ENCODE data around the gene IKZF1. TPM values are rescaled to one million over a fixed set of nuclear protein-coding genes. Genes with fewer than 3 reads are reported as not detected.

Gene IKZF1
- total RNA-seq, 6 experiments from 2014 or later = not detected

DNA sequence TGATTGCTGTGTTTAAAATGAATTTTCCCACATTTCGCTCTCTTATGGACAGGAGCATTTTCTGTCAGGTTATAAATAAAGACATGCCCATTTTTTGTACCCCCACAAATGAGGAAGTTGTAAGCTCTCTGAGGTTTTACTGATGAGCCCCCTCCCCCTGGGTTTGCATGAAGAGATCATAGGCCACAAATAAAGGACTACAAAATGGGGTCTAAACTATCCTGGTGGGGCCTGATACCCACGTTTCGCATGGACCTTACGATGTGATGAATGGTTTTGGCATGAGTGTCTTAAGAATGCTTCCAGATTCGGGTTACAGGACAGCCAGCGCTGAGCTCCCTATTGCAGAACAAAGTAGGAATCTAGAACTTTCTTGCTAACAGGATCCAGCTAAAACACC lies 5.8 kb downstream of the IKZF1 start:
- Mint-ChIP-seq H3K27me3 (ENCODE audit: insufficient read depth) (peaks cover 7% of the 10 kb centered on the region; the same call in 1 of the 2 replicates), H3K27ac (no peak overlapping the region), H3K4me1 (ENCODE audit: low read depth) (no peaks in the 10 kb centered on the region), H3K9me3 (no peaks in the 10 kb centered on the region), H3K36me3 (ENCODE audit: low read depth) (no peaks in the 10 kb centered on the region), H3K4me3 (no peak overlapping the region)
- TF ChIP-seq, protein P1, sequence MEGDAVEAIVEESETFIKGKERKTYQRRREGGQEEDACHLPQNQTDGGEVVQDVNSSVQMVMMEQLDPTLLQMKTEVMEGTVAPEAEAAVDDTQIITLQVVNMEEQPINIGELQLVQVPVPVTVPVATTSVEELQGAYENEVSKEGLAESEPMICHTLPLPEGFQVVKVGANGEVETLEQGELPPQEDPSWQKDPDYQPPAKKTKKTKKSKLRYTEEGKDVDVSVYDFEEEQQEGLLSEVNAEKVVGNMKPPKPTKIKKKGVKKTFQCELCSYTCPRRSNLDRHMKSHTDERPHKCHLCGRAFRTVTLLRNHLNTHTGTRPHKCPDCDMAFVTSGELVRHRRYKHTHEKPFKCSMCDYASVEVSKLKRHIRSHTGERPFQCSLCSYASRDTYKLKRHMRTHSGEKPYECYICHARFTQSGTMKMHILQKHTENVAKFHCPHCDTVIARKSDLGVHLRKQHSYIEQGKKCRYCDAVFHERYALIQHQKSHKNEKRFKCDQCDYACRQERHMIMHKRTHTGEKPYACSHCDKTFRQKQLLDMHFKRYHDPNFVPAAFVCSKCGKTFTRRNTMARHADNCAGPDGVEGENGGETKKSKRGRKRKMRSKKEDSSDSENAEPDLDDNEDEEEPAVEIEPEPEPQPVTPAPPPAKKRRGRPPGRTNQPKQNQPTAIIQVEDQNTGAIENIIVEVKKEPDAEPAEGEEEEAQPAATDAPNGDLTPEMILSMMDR (IDR thresholded peaks at IDR 0.05) = no peak
- no peak for DNase-seq

DNA sequence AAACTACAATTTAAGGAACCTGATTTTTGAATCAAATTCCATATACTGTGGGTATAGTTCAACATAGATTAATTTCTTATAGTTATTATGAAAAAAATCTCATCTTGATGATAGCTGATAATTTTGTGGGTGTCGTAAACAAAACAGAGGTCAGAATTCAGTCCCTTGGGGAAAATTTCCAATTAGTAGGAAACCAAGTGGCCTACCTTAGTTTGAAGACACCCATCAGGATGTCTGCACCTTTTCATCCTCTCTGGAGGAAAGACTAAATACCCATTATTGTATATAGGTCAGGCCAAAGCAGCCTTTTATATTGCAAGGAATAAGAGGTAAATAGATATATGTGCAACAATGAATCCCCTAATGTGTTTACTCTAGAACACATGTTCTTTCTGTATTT lies 6.4 kb downstream of the IKZF1 start:
- H3K27ac Mint-ChIP-seq = no peak overlapping the region
- peaks cover 3% of the 10 kb centered on the region for H3K27me3 Mint-ChIP-seq (ENCODE audit: insufficient read depth)
- TF ChIP-seq, protein P1 (IDR thresholded peaks at IDR 0.05) = no peak
- no peaks in the 10 kb centered on the region for H3K9me3 Mint-ChIP-seq
- H3K4me3 Mint-ChIP-seq = no peak overlapping the region
- DNase-seq = no peak
- no peaks in the 10 kb centered on the region for H3K36me3 Mint-ChIP-seq (ENCODE audit: low read depth)
- no peaks in the 10 kb centered on the region for H3K4me1 Mint-ChIP-seq (ENCODE audit: low read depth)

DNA sequence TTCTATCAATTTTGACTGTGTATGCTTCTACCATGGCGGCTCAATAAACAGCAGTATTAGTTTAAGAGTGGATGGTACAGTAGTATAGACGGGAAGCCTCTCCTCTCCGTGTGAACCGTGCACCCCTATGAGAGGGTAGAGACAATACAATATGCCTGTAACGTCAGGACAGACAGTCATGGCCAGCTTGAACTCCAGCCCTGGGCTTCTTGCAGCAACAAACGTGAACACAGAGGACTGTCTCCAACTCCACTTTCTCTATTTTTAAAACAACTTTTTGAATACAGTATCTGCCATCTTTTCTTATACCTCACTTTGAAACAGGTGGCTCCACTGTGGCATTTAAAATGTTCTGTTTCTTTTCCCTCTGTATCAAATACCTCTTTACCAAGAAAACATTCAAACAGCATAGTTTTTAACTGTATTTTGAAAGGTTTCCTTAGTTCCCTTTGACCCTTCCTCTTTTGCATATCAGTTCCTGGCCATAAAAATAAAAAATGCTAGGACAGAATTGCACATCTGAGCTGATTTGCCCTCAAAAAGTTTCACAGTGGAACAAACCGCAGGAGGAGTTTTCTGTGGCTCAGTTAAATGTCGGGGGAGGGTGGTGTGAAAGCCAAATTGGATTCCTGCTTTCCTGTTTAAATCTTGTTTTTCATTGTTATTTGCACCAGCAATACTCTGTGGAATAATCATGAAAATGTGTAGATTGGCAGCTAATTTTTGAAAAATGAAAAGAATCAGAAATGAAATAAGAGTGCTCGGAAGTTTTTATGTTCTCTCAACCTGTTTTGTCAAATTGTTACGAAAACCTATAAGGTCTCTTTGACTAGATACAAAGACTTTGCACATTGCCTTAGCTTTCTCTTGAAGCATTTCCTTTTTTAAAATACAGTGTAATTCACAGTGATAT lies 8.0 kb downstream of the IKZF1 start:
- H3K4me1 Mint-ChIP-seq (ENCODE audit: low read depth) = no peaks in the 10 kb centered on the region

DNA sequence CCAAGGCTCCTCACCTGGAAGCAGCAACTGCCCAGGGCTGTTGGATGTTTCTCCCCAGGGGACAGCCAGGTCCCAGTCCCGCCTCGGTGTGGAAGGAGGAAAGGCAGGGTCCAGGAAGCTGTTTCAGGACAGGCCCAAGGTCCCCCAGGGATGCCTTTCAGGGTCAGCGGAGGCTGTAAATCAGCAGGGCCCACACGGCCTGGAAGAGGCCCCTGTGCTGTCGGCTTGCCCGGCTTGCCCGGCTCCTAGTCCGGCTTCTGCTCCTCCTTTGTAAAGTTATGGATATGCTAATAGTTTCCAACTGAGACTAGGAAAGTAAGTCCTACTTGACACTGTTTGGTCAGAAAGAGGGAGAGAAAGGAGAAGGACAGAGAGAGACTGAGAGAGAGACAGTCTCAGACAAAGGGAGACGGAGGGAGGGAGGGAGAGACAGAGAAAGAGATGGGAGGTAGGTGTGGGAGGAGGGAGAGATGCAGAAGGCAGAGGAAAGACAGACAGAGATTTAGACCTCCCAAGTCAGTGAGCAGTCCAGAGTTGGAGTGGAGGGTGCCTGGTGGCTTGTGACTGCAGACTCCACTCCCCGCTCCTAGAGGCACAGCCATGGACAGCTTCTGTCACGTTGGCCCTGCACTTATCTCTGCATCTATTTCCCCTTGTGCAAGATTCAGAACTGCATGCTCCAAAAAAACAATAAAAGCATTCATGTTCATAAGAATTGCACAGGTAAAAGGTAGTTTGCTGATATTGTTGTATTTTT lies 10.5 kb downstream of the IKZF1 start:
- H3K4me3 Mint-ChIP-seq = no peak overlapping the region
- H3K36me3 Mint-ChIP-seq (ENCODE audit: low read depth) = no peaks in the 10 kb centered on the region
- TF ChIP-seq, protein P1 (IDR thresholded peaks at IDR 0.05) = no peak
- no peak for DNase-seq
- no peaks in the 10 kb centered on the region for H3K9me3 Mint-ChIP-seq
- no peaks in the 10 kb centered on the region for H3K4me1 Mint-ChIP-seq (ENCODE audit: low read depth)
- no peak overlapping the region for H3K27ac Mint-ChIP-seq
- peaks cover 2% of the 10 kb centered on the region for H3K27me3 Mint-ChIP-seq (ENCODE audit: insufficient read depth)

More for the DNA sequence above, 8.0 kb downstream of the IKZF1 start:
- TF ChIP-seq, protein P1 (IDR thresholded peaks at IDR 0.05) = no peak
- Mint-ChIP-seq H3K9me3 (no peaks in the 10 kb centered on the region), H3K36me3 (ENCODE audit: low read depth) (no peaks in the 10 kb centered on the region), H3K4me3 (no peak overlapping the region), H3K27me3 (ENCODE audit: insufficient read depth) (no peaks in the 10 kb centered on the region; the same call in none of the 2 replicates), H3K27ac (no peak overlapping the region)
- no peak for DNase-seq

DNA sequence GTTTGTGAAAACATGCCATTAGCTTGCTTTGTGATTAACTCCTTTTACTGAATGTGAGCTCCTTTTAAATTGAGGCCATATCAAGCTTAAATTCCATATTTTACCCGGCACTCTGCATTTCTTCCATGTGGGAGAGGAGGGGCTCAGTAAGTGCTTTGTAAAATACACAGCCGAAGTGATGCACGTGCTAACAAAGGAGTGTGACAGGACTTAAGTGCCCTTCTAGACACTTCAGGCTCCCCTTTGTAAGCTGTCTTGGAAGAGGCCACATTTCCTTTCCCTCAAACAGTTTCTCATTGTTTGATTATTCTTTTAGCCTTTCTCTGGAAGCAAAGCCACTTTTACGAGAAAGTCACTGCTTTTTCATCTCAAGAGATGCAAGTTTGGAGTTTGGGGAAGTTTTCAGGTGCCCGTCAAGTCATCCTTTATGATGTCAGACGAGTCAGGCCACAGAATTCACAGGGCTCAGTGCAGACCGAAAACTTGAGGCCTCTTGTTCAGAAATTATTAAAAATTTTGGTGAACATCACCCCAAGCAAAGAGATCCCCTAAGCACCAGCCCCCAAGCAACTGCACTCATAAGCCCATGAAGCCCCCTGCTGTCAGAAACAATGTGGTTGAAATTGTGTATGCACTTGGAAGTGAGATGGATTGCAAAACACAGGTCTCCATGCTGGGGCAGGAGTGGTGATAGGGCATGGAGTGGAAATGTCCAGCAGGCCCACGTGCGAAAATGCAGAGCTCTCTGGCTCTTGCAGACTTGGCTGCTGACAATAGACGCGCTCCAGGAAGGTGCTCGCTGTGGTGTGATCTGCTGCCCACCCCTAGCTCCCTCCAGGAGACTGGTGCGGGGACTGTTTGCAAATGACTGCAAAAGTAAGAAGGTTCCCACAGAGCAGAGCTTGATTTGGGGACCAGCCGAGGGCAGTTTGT lies 11.5 kb downstream of the IKZF1 start:
- Mint-ChIP-seq H3K27ac (no peak overlapping the region), H3K27me3 (ENCODE audit: insufficient read depth) (peaks cover 2% of the 10 kb centered on the region), H3K36me3 (ENCODE audit: low read depth) (no peaks in the 10 kb centered on the region), H3K9me3 (no peaks in the 10 kb centered on the region), H3K4me3 (no peak overlapping the region), H3K4me1 (ENCODE audit: low read depth) (no peaks in the 10 kb centered on the region)
- no peak for DNase-seq
- TF ChIP-seq, protein P1 (IDR thresholded peaks at IDR 0.05) = no peak

Data from HFFc6 (cell line).